GM21360 (cell line): Measurements from ENCODE around the gene TBX2.
A peak's percentile ranks its signal among the peaks of the same experiment; 100 is the strongest.

Experiments used
- ATAC-seq: cut with Tn5 transposase; IDR thresholded peaks from one replicate; pipeline ENCODE4 v1.9.1; 2021; ENCODE audit warnings: mild to moderate bottlenecking, moderate library complexity; ENCODE audit not compliant: unreplicated experiment

The TBX2 gene

DNA sequence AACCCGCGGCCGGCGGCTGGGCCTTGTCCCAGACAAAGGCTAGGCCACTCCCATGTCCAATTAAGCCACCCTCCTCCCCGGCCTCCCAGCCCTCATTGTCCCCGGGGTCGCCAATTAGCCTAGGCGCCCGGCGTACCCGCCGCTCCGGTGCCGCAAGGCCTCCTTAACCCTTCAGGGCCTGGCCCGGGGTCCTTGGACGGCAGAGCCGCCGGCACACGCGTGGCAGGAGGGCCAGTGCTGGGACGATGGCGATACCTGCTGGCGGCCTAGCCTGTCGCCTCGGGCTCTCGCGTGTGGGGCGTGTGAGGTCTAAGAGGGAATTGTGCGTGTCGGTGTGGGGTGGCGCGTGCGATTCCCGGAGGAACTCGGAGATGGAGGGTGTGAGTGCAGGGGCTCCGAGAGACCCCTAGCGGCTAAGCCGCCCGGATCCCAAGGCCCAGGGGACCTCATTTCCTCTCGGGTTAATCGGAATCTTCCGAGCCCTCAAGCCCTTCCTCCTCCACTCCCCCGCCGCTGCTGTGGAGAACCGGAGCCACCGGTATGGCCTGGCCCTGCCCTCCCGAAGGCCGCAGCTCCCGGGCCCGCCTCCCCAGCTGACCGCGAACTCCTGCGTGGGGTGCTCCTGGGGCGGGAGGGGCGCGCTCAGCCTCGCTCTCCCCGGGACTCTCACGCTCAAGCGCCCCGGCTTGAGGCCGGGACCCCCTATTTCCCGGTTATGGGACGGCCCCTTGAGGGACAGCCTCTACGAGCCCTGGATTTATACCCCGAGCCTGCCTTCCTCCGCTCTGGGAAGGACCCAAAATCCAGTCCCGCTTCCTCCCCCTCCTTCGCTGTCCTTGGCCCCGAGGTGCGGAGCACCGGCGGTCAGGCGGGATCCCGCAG lies 11.9 kb downstream of the TBX2 start:
- no peak for ATAC-seq

GRCh38 chr17:61412143-61412859 lies 12.7 kb downstream of the TBX2 start:
- peak; percentile 69 for ATAC-seq

DNA sequence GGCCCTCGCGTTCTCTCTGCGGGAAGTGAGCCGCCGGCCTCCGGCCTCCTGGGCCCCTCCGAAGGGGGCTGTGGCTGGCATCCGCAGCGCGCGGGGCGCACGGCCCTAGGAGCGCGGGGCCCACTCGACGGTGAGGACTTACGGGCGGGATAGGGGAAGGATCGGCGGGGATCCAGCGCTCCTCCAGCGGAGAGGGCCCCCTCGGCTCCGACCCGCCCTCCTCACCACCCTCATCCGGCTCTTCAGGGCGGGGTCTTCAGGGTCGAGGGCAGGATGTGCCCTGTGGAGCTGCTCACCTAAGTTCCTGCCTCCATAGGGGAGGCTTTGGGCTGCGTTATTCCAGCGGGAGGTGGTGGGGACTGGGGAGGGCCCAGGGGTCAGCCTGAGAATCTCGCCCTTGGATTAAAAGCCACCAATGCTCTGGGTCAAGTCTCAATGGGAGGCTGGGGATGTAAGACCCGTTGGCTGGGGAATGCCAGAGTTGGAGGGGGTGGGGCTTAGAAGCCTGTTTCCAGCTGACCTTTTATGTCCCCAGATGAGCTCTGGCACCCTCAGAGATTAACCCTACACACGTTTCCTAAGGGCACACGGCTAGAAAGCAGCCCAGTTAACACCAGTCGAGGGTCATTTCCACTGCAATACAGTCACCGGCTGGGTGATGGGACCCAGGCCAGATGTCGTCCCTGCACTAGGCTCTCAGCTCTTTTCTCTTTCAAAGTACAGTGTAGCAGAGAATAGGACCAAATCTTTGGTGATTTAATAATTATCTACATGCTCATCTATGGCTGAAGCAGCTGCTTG lies 13.4 kb downstream of the TBX2 start:
- ATAC-seq = no peak

DNA sequence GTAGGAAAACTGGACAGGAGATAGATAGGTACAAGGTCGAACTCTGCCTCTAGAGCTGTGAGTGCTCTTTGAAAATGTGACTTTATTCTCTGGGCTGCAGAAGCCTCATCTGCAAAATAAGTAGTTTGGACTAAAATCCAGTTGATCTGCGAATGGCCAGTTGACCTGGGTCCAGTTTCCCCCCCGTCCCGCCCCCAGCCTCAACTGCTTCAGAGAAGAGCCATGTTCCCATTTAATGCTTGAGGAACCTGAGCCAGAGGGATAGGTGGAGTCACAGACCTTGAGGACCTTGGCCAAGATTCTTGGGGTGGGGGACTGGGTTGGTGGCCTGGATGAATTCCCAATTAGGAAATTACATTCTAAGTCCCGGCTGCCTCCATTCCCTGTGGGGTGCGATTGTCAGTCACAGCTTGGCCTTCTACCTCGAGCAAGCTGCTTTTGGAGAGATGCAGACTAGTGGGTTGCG lies 14.1 kb downstream of the TBX2 start:
- no peak for ATAC-seq

DNA sequence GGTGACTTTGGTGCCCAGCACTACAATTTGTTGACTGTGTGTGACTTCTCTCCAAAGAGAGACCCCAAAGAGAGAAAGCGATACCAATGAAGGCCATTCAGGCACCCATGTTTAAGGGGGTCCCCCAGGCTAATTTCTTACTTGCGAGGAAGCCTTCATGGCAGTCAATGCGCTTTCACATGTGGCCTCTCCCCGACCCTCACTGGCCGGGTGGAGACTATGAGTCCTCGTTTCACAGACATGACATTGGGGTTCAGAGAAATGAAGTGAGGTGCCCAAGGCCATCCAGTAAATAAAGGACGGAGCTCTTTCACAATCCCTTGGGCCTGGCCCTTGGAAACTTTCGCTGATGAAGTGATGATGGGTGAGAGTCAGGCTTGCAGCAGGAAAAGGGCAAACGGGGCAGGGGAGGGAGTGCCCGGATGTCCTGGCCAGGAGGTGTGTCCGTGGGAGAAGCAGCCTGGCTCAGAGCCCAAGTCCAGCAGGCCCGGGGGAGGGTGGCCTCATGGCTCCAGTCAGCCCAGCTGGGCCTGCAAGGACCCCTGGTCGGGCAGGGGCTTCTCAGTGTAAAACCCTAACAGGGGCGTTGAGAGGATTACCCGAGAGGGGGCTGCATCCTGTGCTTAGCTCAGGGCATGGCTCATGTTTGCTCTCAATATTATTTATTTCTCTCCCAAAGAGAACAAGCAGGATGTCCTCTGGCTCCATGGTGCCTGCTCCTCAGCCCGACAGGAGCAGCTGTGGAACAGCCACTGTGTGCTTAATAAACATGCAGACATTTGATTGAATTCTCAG lies 14.7 kb downstream of the TBX2 start:
- ATAC-seq = no peak

GRCh38 chr17:61414936-61415251 lies 15.3 kb downstream of the TBX2 start:
- ATAC-seq = no peak

GRCh38 chr17:61415374-61416210 lies 15.9 kb downstream of the TBX2 start:
- no peak for ATAC-seq

DNA sequence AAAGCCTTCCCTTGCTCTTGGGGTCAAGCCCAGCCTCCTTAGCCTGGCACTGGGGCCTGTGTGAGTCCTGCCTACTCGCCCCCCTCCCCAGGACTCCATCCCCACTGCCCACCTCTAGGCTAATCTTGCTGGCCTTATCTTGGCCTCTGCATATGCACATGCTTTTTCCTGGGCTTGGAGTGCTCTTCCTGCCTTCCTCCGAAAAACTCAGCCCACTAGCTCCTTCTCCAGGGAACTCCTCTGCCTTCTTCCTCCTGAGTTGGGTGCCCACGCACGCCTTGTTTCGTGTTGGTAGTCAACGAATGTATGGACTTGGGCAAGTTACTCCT lies 16.5 kb downstream of the TBX2 start:
- no peak for ATAC-seq

DNA sequence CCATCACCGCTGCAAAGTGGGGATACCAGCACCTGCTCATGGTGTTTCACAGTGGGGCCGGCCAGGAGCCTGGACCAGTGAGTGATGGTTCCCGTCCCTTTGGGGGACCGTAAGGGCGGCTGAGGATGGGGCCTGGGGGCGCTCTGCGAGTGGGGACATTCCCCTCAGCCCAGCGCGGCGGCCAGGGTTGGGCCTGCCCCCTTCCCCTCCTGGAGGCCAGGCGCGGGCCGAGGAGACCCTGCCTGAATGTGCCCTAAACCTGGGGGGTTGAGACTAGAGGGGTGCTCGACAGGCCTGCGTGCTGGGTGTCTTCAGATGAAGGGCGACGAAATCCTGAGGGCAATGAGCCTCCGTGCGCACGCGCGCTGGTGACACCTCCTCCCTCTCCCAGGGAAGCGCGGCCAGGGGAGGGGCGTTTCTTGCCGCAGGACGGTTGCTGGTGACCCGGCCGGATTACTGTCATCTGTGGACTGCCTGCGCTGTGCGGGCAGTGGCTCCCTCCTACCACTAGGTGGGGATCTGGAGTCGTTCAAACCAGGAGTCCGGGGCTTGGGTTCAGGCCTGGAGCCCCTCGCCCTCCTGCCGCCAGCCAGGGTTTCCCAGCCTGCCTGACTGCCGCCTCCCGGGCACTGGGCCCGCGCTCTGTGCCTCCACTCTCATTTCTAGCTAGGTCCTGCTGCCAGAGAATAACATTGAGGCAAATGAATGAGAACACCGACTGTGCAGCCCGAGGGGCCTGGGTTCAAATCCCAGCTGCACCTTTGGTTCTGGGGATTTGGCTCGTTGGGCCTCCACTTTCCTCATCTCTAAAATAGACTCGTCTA lies 17.1 kb downstream of the TBX2 start:
- no peak for ATAC-seq

DNA sequence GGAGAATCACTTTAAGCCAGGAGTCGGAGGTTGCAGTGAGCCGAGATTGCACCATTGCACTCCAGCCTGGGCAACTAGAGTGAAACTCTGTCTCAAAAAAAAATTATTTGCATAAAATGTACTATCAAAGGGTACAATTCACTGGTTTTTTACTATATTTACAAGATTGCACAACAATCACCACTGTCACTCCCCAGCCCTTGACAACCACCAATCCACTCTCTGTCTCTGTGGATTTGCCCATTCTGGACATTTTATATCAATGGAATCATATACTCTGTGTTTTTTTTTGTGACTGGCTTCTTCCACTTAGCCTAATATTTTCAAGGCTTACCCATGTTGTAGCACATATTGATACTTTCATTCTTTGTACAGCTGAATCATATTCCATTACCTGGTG lies 18.8 kb downstream of the TBX2 start:
- no peak for ATAC-seq

DNA sequence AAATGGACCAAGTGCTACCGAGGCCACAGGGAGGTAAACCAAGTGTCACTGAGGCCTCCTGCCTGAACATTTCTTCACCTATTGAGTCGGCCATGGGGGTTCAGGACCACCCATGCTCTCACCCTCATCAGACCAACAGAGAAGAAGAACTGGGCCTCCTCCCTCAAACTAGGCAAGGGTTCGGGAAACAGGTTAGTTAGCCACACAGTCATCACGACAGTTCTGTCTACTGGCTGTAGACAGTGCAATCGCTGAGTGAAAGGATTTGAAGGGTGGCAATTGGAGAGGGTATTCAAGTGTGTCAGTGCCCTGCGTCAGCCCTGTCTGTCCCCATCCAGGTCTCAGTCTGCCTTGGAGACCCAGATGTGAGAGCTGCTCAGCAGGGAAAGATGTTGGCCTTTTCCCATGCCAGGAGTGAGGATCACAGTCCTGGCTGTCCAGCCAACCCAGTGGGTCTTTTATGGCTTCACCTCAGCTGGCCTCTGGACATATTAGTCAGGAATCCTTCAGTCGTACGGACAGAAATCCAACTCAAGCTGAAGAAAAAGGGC lies 19.9 kb downstream of the TBX2 start:
- no peak for ATAC-seq

DNA sequence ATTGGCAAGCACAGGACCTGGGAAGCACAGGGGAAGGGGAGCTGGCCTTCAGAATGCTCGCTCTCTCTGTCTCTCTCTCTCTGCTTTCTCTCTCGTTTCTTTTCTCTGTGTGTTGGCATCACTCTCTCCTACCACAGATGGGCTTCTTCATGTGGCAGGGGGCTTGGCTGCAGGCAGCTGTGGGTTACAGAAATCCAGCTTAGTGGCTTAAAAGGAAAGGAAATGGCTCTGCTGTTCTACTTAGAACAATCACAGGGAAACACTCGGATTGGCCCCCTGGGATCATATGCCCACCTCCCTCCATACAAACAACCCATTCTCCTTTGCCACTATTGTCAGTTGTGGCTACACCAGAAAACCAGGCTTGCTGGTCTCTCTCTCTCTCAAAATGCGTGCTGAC lies 20.4 kb downstream of the TBX2 start:
- ATAC-seq = no peak

DNA sequence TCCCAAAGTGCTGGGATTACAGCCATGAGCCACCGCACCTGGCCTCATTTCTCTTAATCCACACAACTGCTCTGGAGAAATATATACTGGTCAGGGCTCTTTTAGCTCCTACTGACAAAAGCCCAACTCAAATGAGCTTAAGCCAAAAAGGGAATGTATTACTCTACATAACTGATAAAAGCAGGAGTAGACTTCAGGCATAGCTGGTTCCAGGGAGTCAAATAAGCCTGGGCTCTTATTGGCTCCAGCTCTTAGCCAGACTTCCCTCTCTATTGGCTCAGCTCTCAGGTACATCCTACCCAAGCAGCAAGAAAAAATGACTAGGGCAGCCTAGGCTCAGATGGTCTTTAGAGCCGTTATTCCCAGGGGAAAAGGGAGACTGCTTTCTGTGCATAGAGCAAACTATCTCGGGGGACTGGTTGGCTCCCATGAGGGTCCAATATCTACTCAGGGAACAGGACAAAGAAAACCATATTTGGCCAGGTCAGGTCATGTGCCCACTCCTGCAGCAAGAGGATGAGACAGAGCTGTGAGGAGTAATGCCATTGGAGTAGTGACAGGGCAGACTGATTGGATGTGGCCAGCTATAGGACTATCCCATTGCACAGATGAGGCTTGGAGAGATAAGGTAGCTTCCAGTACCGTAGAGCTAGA lies 21.2 kb downstream of the TBX2 start:
- ATAC-seq = no peak

GRCh38 chr17:61421460-61421859 lies 21.8 kb downstream of the TBX2 start:
- no peak for ATAC-seq

- ATAC-seq = no peak
Measured at GRCh38 chr17:61422116-61422799, 22.6 kb downstream of the TBX2 start.

GRCh38 chr17:61422869-61423268 lies 23.2 kb downstream of the TBX2 start:
- ATAC-seq = no peak

DNA sequence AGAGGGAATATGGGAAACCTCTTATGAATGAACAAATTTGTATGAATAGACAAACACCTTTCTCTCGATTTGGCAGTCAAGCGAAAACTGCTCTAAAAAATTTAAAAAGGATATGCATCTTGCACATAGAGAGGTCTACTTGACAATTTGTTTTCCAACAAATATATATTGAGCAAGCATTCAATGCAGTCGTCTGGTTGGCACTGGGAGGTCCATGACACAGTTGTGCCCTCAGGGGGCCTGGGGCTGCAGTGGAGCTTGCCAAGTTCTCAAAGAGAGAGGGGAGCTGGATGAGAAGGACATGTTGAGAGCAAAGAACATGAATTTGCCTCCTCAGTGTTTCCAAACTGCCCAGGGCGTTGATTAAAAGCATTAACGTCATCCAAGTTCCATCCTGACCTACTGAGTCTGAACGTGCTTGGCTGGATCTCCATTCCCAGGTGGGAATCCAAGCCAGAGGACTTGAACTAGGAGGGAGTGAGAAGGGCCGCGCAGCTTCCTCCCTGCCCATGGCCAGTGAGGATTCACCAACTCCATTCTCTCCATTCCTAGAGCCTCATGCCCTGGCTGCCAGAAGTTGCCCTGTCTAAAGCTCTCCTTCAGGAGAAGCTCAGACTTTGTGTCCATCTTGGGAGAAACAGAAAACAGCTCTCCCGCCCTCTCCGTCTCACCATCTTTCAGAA lies 24.5 kb downstream of the TBX2 start:
- no peak for ATAC-seq
